OCI-M2 (cell line): ENCODE results near the gene GALNT10.

Experiments used
- DNase-seq: peaks from one replicate; lab custom pipeline; 2025; ENCODE audit not compliant: unreplicated experiment; lab: John Stamatoyannopoulos, UW

GALNT10 gene

DNA sequence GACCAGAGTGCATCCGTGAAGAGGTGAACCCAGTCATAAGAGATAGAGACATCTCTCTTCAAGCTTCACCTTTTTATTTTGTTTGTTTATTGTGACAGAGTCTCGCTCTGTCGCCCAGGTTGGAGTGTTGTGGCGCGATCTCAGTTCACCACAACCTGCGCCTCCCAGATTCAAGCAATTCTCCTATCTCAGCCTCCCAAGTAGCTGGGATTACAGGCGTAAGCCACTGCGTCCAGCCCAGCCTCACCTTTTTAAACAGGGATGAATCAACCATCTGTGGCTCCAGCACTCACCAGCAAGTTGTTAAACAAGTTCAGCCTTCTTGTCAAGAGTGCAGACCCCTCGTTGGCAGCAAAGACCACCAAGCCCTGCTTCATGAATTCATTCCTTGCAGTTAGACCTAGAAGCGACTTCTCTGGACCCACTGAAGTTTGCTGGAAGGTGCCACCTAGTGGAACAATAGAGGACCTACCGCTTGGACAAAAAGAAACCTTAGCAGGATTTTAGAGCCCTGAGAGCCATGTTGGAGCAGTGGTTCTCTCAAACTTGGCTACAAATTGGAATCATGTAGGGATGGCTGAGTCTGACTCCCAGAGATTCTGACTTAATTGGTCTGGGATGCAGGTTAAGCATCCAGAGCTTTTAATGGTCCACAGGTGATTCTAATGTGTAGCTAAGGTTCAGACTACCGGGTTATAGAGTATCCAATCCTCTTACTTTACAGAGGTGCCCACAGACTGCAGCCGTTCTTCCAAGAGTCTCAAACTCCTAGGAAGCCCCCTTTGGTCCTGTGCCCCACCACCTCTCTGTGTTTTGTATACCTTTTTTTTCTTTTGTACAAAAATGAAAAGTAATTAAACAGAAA is 10.5 kb upstream of the GALNT10 start:
- no peak for DNase-seq

GRCh38 chr5:154181161-154181560 is 9.4 kb upstream of the GALNT10 start:
- no peak for DNase-seq

DNA sequence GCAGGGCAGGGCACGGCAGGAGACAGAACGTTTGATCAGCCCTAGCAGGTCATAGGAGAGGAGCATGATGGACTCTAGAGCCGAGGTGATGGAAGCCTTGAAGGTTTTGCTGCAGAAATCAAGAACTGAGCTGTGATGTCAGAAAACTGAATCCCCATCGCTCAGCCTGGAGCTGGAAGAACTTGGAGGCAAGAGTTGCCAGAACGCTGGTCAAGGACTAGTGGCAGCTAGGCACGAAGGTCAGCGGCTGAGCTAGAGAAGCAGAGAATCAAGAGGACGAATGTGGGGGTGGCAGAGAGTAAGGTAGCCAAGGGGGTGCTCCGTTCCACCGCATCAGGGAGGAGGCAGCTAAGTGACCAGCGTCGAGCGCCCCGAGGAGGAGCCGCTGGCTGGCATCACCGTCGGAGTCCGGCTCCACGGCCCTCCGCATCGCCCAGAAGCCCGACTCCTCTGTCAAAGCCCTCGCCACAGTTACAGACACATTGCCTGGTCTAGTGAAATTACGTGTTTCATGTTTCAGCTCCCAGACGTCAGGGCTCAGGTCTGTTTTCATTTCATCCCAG is 1.2 kb upstream of the GALNT10 start:
- DNase-seq: no peak

- DNase-seq: no peak
Measured at GRCh38 chr5:154189819-154190594, 526 bp upstream of the GALNT10 start.

DNA sequence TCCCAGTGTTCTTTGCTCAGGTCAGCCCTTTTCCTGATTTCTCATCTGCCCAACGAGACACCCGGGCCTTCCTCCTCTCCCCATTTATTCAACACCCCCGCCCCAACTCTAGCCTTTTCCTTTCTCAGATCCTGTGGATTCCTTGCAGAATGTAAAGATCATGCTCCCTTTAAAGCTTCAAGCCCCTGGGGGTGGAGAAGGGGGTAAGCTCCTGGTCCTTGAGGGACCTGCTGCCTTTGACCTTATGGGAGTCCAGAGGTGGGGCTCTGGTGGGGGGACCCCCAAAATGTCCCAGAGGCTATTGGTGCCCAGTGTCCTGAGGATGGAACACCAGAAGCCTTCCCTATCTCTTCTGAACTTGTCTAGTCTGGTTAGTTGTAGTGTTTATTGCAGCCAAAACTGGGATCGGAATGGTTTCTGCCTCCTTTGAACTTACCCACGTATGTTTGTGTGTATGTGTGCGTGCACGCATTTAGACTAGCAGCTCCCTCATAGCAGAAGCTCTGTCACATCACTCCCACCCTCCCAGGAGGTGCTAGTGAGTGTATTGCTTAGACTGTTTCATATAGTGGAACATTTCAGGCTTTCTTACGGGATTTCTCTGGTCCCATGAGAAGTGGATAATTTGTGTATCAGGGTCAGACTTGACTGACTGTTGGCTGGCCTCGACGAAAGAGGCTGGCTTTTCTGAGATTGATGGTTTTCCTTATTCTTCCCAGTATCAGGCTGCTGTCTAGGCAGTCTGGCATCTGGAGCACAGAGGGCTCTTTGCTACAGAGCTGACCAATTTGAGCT is 1.1 kb downstream of the GALNT10 start:
- no peak for DNase-seq

DNA sequence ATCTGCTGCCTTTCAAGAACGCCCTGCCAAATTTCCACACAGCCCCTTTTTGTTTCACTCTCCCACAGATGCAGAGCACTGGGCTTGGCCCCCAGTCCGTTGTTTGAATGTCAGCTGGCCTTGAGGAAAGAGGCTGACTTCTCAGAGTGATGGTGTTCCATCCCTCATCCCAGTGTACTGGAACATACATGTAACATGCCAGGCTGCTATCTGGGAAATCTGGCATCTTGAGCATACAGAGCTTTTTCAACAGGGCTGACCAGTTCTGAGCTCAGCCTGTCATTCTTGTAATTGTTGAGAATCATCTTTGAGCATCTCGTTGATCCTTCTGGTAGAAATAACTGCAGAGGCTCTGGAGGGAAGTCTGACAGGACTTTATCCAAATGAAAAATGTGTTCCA is 2.8 kb downstream of the GALNT10 start:
- no peak for DNase-seq

GRCh38 chr5:154193701-154194121 is 3.2 kb downstream of the GALNT10 start:
- no peak for DNase-seq

- no peak for DNase-seq
Measured at GRCh38 chr5:154194345-154195329, 4.1 kb downstream of the GALNT10 start.

- no peak for DNase-seq
Measured at GRCh38 chr5:154196281-154196680, 5.7 kb downstream of the GALNT10 start.

GRCh38 chr5:154196955-154197652 is 6.6 kb downstream of the GALNT10 start:
- no peak for DNase-seq

DNA sequence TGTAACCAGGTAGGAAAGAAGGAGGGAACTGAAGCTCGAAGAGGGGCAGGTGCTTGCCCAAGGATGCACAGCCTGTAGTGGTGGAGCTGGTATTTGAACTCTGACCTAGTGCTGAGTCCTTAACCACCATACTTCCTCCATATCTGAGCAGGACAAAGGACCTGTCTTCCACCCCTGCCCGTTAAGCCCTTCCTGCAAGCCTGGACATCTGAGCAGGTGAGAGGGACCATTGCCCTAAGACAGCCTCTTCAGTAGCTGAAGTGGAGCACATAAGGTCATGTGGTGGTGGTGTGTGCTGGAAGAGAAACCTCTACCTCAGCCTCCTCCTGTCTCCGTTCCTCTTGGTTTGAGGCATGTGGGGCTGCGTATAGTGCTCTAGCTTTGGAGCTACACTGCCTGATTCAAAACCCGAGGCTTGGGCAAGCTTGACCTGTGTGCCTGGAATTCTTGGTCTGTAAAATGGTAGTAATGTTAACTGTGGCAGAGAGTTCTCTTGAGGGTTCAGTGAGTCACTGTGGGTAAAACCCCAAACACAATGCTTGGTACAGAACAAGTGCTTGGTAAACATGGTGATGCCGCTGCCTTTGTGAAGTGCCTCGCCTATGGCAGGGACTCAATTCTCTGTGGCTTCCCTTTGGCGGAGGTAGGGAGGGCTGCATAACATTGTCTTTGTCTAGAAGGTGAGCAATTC is 7.4 kb downstream of the GALNT10 start:
- DNase-seq: no peak

- no peak for DNase-seq
Measured at GRCh38 chr5:154198611-154199230, 8.2 kb downstream of the GALNT10 start.

GRCh38 chr5:154199263-154199662 is 8.7 kb downstream of the GALNT10 start:
- no peak for DNase-seq

GRCh38 chr5:154199671-154200220 is 9.2 kb downstream of the GALNT10 start:
- DNase-seq: no peak

DNA sequence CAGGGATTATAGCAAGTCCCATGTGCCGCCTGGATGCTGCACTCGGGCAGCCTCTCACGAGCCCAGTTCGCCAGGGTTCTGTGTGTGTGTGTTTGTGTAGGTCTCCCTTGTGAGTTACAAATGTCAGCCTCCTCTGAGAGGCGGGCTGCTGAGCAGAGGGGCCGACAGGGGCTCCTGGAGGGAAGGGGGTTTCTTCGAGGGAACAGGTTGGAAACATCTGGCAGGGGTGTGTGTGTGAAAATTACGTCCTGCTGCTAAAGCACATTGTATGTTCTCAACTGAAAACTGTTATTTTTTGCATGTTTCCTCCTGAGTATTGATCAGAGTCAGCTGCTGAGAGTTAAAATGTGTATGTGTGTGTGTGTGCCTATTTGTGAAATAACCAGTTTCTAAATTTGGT is 9.7 kb downstream of the GALNT10 start:
- DNase-seq: no peak

DNA sequence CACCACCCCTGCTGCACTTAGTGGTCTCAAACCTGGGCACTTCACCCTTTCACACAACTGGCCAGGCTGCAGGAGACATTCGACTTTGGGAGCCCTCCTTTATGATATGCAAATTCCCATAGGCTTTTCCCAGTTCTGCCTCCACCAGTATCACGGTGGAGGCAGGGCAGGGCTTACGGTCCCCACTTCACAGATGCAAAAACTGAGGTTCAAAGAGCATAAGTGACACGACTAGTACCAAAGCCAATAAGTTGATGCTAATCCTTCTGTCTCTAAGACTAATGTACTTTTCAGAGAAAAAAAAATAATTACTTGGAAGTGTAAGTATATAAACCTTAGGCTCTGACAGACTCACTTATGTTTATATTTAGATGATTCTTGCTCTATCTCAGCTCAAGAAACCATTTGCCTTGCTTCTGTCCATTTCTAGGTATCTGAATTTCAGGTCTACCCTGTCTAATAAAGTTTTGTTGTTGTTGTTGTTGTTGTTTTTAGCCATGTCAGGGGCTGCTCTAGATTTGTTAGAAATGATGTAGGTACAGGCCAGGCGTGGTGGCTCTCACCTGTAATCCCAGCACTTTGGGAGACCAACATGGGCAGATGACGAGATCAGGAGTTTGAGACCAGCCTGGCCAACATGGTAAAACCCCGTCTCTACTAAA is 10.7 kb downstream of the GALNT10 start:
- no peak for DNase-seq
